GM23338 (cell line): ENCODE data around the gene ATXN2. TPM values are rescaled to one million over a fixed set of nuclear protein-coding genes. Genes with fewer than 3 reads are reported as not detected.

ENCODE experiments used
- ATAC-seq: fragments of 200-7000 bp; cut with Tn5 transposase; 3 replicates; pipeline ENCODE4 v1.9.1; 2020
- DNase-seq: peaks from one replicate; pipeline ENCODE4 v3.0.0-alpha.2; 2015; ENCODE audit warnings: low spot score
- H2AFZ ChIP-seq: fragments of 200-600 bp; sonication (generic); 2 replicates; pipeline ENCODE4 v1.8.0; 2016; ENCODE audit warnings: antibody characterized with exemption, mild to moderate bottlenecking, moderate library complexity
- H3F3A ChIP-seq: fragments of 200-600 bp; sonication (generic); replicated peaks from 2 replicates; pipeline ENCODE4 v1.8.0; 2017; ENCODE audit warnings: antibody characterized with exemption, mixed run types, low read depth
- H3K27ac ChIP-seq: fragments of 200-600 bp; sonication (generic); 2 replicates; pipeline ENCODE4 v1.6.1; 2016; ENCODE audit warnings: low read depth
- H3K27me3 ChIP-seq: fragments of 200-600 bp; sonication (generic); 2 replicates; pipeline ENCODE4 v1.8.0; 2016; ENCODE audit warnings: mild to moderate bottlenecking, mixed run types, moderate library complexity; ENCODE audit not compliant: insufficient read depth
- H3K36me3 ChIP-seq: fragments of 200-600 bp; sonication (generic); 2 replicates; pipeline ENCODE4 v1.8.0; 2016; ENCODE audit warnings: mild to moderate bottlenecking; ENCODE audit not compliant: insufficient read depth
- H3K4me1 ChIP-seq: fragments of 200-600 bp; sonication (generic); 2 replicates; pipeline ENCODE4 v1.8.0; 2016; ENCODE audit warnings: mild to moderate bottlenecking, moderate library complexity; ENCODE audit not compliant: insufficient read depth
- H3K4me2 ChIP-seq: fragments of 200-600 bp; sonication (generic); 2 replicates; pipeline ENCODE4 v1.7.1; 2017; ENCODE audit warnings: mixed run types
- H3K4me3 ChIP-seq: fragments of 200-600 bp; sonication (generic); 2 replicates; pipeline ENCODE4 v1.6.1; 2016; ENCODE audit warnings: mixed run types
- H3K79me2 ChIP-seq: fragments of 200-600 bp; sonication (generic); replicated peaks from 2 replicates; pipeline ENCODE4 v1.8.0; 2017; ENCODE audit warnings: mild to moderate bottlenecking; ENCODE audit not compliant: insufficient read depth
- H3K9me2 ChIP-seq: fragments of 200-600 bp; sonication (generic); 2 replicates; pipeline ENCODE4 v1.8.0; 2017; ENCODE audit not compliant: insufficient read depth
- H4K20me1 ChIP-seq: fragments of 200-600 bp; sonication (generic); replicated peaks from 2 replicates; pipeline ENCODE4 v1.8.0; 2017; ENCODE audit warnings: mild to moderate bottlenecking; ENCODE audit not compliant: insufficient read depth
- H3K27ac Mint-ChIP-seq: 2 replicates; pipeline ENCODE4 v1.8.0; 2020; ENCODE audit warnings: inconsistent platforms, mild to moderate bottlenecking, moderate library complexity, mixed read lengths
- H3K27me3 Mint-ChIP-seq: 3 replicates; pipeline ENCODE4 v1.8.0; 2022; ENCODE audit warnings: low read depth, mild to moderate bottlenecking, moderate library complexity, mixed read lengths, inconsistent platforms; ENCODE audit not compliant: insufficient read depth, poor library complexity
- H3K36me3 Mint-ChIP-seq: 3 replicates; pipeline ENCODE4 v1.8.0; 2021; ENCODE audit warnings: low read depth, mild to moderate bottlenecking, inconsistent platforms, moderate library complexity, mixed read lengths
- H3K4me1 Mint-ChIP-seq: 3 replicates; pipeline ENCODE4 v1.8.0; 2020; ENCODE audit warnings: mild to moderate bottlenecking, inconsistent platforms, mixed read lengths
- H3K4me3 Mint-ChIP-seq: 3 replicates; pipeline ENCODE4 v1.8.0; 2021; ENCODE audit warnings: moderate library complexity, mild to moderate bottlenecking, inconsistent platforms, mixed read lengths
- H3K9me3 Mint-ChIP-seq: 3 replicates; pipeline ENCODE4 v1.8.0; 2020; ENCODE audit warnings: moderate library complexity, mild to moderate bottlenecking, inconsistent platforms, mixed read lengths
- CREB1 ChIP-seq: fragments of 250-450 bp; sonication (Bioruptor Pico); IDR thresholded peaks from 2 replicates; pipeline ENCODE4 v1.5.0; 2020; ENCODE audit warnings: low read depth, mild to moderate bottlenecking, moderate library complexity
- NANOG ChIP-seq: IDR thresholded peaks from 2 replicates; pipeline ENCODE4 v1.6.1; 2016; ENCODE audit warnings: antibody characterized with exemption, borderline replicate concordance
- POLR2AphosphoS5 ChIP-seq: IDR thresholded peaks from 2 replicates; pipeline ENCODE4 v1.6.1; 2016; ENCODE audit warnings: antibody characterized with exemption, low read depth
- polyA plus RNA-seq: library from polyadenylated mRNA; unstranded; fragments of >200 nt; fragmentation: Nextera tagmentation; extraction: Ambion mirVana; gene quantifications from 2 replicates; pipeline ENCODE4 v1.2.1, GENCODE V29; 2016
- total RNA-seq: library from RNA; depleted of rRNA; stranded (reverse); fragments of >200 nt; shearing (Covaris generic); gene quantifications from 2 replicates; pipeline ENCODE4 v1.2.3, GENCODE V29; 2014
- TF ChIP-seq, protein P1 (sequence below): fragments of 250-450 bp; sonication (Bioruptor Pico); IDR thresholded peaks from 2 replicates; pipeline ENCODE4 v1.5.0; 2020; ENCODE audit warnings: mild to moderate bottlenecking, moderate library complexity
- TF ChIP-seq, protein P2 (sequence below): IDR thresholded peaks from 2 replicates; pipeline ENCODE4 v1.6.1; 2016; ENCODE audit warnings: antibody characterized with exemption

Gene ATXN2
- total and polyA plus RNA-seq, 2 experiments from 2014 or later = 44.8 to 59.5 TPM

DNA sequence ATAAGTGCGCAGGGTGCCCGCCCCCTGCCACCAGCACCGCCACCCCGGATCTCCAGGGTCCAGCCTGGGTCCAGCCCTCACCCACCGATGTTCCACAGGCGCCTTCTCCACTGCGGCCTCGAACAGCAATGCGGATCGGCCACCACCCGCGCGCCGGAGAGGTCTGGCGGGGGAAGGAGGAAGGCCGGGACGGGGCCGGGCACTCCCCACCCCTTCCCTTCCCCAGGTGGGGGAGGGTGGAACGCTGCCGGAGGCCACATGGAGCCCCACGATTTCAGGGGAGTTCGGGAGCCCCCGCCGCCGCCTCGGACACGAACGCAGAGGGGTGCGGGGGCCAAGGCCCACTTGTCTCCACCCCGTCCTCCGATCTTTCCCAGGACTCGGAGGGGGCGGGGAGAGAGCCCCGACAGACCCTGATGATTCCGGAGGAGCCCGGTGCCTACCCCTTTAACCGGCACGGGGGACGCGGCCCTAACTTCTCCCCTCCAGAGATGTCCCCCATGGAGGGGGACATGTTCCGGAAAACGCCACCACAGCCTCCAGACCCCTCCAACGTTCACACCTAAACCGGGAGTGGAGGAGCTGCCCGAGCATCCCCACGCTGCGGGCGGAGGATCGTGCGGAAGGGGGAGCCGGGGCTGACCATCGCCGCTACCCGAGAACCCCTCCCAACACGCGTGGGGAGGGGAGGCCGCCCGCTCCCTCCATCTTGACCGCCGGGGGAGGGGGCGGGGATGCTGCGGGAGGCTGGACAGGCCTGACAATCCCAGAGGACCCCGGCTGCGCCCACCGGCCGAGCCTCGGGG is 1.1 kb downstream of the ATXN2 start:
- H3F3A ChIP-seq = peaks cover 11% of the 10 kb centered on the region; the same call in 1 of the 2 replicates
- H3K27ac Mint-ChIP-seq = peak overlapping the region; percentile 86
- no peaks in the 10 kb centered on the region for H3K27me3 ChIP-seq
- H3K4me3 Mint-ChIP-seq = peak overlapping the region; percentile 93
- no peaks in the 10 kb centered on the region for H3K9me2 ChIP-seq
- no peaks in the 10 kb centered on the region for H3K36me3 ChIP-seq
- peaks cover 31% of the 10 kb centered on the region for H3K4me1 Mint-ChIP-seq
- peaks cover 6% of the 10 kb centered on the region; the same call in 1 of the 3 replicates for H3K9me3 Mint-ChIP-seq
- peak overlapping the region; percentile 51 for H3K27ac ChIP-seq
- peaks cover 19% of the 10 kb centered on the region for H4K20me1 ChIP-seq
- H3K79me2 ChIP-seq = peaks cover 61% of the 10 kb centered on the region
- H3K36me3 Mint-ChIP-seq = peaks cover 13% of the 10 kb centered on the region; the same call in 2 of the 3 replicates
- H2AFZ ChIP-seq = 0 out of 2 replicates have a peak overlapping the region, but pooled peaks have one; percentile 57
- peak; percentile 30 for ATAC-seq
- H3K4me3 ChIP-seq = peak overlapping the region; percentile 84
- peaks cover 33% of the 10 kb centered on the region for H3K4me1 ChIP-seq
- peaks cover 16% of the 10 kb centered on the region for H3K27me3 Mint-ChIP-seq
- TF ChIP-seq, protein P1, sequence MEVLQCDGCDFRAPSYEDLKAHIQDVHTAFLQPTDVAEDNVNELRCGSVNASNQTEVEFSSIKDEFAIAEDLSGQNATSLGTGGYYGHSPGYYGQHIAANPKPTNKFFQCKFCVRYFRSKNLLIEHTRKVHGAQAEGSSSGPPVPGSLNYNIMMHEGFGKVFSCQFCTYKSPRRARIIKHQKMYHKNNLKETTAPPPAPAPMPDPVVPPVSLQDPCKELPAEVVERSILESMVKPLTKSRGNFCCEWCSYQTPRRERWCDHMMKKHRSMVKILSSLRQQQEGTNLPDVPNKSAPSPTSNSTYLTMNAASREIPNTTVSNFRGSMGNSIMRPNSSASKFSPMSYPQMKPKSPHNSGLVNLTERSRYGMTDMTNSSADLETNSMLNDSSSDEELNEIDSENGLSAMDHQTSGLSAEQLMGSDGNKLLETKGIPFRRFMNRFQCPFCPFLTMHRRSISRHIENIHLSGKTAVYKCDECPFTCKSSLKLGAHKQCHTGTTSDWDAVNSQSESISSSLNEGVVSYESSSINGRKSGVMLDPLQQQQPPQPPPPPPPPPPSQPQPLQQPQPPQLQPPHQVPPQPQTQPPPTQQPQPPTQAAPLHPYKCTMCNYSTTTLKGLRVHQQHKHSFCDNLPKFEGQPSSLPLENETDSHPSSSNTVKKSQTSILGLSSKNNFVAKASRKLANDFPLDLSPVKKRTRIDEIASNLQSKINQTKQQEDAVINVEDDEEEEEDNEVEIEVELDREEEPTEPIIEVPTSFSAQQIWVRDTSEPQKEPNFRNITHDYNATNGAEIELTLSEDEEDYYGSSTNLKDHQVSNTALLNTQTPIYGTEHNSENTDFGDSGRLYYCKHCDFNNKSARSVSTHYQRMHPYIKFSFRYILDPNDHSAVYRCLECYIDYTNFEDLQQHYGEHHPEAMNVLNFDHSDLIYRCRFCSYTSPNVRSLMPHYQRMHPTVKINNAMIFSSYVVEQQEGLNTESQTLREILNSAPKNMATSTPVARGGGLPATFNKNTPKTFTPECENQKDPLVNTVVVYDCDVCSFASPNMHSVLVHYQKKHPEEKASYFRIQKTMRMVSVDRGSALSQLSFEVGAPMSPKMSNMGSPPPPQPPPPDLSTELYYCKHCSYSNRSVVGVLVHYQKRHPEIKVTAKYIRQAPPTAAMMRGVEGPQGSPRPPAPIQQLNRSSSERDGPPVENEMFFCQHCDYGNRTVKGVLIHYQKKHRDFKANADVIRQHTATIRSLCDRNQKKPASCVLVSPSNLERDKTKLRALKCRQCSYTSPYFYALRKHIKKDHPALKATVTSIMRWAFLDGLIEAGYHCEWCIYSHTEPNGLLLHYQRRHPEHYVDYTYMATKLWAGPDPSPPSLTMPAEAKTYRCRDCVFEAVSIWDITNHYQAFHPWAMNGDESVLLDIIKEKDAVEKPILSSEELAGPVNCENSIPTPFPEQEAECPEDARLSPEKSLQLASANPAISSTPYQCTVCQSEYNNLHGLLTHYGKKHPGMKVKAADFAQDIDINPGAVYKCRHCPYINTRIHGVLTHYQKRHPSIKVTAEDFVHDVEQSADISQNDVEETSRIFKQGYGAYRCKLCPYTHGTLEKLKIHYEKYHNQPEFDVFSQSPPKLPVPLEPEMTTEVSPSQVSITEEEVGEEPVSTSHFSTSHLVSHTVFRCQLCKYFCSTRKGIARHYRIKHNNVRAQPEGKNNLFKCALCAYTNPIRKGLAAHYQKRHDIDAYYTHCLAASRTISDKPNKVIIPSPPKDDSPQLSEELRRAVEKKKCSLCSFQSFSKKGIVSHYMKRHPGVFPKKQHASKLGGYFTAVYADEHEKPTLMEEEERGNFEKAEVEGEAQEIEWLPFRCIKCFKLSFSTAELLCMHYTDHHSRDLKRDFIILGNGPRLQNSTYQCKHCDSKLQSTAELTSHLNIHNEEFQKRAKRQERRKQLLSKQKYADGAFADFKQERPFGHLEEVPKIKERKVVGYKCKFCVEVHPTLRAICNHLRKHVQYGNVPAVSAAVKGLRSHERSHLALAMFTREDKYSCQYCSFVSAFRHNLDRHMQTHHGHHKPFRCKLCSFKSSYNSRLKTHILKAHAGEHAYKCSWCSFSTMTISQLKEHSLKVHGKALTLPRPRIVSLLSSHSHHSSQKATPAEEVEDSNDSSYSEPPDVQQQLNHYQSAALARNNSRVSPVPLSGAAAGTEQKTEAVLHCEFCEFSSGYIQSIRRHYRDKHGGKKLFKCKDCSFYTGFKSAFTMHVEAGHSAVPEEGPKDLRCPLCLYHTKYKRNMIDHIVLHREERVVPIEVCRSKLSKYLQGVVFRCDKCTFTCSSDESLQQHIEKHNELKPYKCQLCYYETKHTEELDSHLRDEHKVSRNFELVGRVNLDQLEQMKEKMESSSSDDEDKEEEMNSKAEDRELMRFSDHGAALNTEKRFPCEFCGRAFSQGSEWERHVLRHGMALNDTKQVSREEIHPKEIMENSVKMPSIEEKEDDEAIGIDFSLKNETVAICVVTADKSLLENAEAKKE = no peak
- no peak for TF ChIP-seq CREB1
- TF ChIP-seq, protein P2, sequence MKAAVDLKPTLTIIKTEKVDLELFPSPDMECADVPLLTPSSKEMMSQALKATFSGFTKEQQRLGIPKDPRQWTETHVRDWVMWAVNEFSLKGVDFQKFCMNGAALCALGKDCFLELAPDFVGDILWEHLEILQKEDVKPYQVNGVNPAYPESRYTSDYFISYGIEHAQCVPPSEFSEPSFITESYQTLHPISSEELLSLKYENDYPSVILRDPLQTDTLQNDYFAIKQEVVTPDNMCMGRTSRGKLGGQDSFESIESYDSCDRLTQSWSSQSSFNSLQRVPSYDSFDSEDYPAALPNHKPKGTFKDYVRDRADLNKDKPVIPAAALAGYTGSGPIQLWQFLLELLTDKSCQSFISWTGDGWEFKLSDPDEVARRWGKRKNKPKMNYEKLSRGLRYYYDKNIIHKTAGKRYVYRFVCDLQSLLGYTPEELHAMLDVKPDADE = 0 out of 2 replicates have a peak, but pooled peaks have one; percentile 10
- TF ChIP-seq NANOG = no peak
- TF ChIP-seq POLR2AphosphoS5 = peak; percentile 34; the same call in 1 of the 2 replicates
- peak overlapping the region; percentile 81 for H3K4me2 ChIP-seq
- DNase-seq = peak; percentile 70
